ENCODE measurements around the gene GDI1. TPM values are rescaled to one million over a fixed set of nuclear protein-coding genes. Genes with fewer than 3 reads are reported as not detected.

Gene GDI1
- total and polyA plus RNA-seq, 9 of the 15 experiments (the other 6 are each of a cell fraction or from before 2014, with no cell fraction given), result 0.97 to 82.6 (median 37.5) TPM

GRCh38 chrX:154490021-154490413 is 53.1 kb downstream of the GDI1 start (continued):
- TF ChIP-seq REST (IDR thresholded peaks at IDR 0.05; ENCODE audit: borderline replicate concordance), result no peak
- TF ChIP-seq REST (CRISPR knock-in tag; IDR thresholded peaks at IDR 0.05; ENCODE audit: low read depth), result 0 out of 2 replicates have a peak, but pooled peaks have one; percentile 28
